B cell (primary cell): ENCODE results near the gene MINDY4B.

Experiments
- CTCF ChIP-seq: fragments of 200-600 bp; IDR thresholded peaks from one replicate; pipeline ENCODE4 v1.8.0; 2022; ENCODE audit warnings: antibody characterized with exemption, mild to moderate bottlenecking
- EZH2 ChIP-seq: IDR thresholded peaks from 2 replicates; pipeline ENCODE4 v1.6.1; 2012; ENCODE audit warnings: borderline replicate concordance, low read depth, mild to moderate bottlenecking, moderate library complexity, low read length; ENCODE audit not compliant: insufficient read depth, poor library complexity, severe bottlenecking

GRCh38 chr3:150921209-150921608, 16.0 kb upstream of the MINDY4B start:
- TF ChIP-seq CTCF (no peak), EZH2 (no peak)
